ENCODE results near the gene RBP3.

RBP3 gene

GRCh38 chr10:47359626-47360418, 11.7 kb downstream of the RBP3 start:
- no peak for DNase-seq

DNA sequence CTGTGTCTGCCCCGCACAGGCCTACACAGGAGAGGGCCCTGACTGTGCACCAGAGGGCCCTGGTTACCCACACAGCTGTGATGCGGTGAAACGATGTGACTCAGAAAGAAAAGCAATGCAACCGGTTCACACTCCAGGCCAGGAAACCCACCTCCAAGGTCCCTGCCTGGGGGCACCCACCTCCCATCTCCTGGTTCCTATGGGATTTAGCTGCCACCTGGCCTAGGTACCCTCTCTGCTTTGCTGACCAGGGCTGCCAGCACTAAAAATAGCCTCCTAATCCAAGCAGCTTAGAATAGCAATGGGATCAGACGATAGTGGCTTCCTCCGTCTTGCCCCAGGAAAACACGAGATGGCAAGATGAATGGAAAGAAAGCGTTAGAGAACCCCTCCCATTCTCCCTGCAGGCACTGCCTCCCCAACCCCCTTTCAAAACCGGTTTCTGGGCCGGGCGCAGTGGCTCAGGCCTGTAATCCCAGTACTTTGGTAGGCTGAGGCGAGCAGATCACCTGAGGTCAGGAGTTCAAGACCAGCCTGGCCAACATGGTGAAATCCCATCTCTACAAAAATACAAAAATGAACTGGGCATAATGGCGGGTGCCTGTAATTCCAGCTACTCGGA, 12.4 kb downstream of the RBP3 start:
- DNase-seq: no peak

DNA sequence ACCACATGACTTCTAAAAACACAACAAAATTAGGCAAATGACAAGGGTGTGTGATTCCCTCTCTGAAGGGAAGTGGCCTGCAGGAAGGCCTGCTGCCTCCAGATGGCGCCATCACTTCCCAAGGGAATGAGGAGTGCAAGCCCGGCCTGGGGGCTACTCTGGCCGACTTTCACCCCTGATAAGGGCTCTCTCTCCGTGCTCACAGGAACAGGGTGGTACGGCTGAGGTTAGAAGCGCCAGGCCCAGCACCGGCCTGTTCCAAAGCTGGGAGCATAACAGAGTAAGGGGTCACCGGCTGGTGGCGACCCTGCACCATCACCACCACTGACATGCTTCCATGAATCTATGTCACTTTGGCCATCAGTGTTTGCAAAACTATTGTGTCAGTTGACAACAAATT, 13.1 kb downstream of the RBP3 start:
- DNase-seq: no peak

DNA sequence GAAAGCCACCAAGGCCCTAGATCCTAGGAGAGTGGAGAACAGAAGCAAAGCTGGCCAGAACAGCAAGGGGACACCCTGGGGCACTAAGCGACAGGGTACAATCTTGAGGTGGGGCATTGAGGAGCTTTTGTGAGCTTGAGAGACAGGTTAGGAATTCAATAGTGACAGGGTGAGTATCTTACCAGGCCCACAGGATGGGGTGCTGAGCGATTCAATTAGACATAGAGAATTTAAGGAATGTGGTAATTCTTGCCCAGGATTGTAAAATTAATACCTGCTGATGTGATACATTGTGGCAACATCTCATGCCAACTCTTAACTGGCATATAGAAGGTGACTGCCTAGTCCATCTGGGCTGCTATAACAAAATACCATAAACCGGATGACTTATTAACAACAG, 14.0 kb downstream of the RBP3 start:
- DNase-seq: no peak

DNA sequence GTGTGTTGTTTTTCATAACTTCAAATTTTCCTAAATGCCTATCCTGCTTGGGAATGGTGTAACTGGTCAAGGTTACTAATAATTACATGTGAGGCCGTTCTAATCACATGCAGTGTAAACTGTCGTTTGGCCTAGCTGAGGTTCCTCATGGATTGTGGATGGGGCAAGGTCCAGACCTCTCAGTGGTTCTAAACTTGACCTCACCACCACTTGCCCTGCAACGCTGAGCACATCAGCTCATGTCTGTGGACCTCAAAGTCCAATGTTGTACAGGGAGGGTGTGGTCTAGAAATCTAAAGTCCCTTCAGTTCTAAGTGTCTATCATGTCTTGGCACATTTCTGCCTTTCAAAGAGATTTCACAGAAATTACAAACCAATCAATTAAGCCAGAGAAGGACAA, 15.6 kb downstream of the RBP3 start:
- DNase-seq: no peak

- no peak for DNase-seq
Observed at GRCh38 chr10:47364366-47364765, 16.2 kb downstream of the RBP3 start.

GRCh38 chr10:47364911-47365310, 16.7 kb downstream of the RBP3 start:
- DNase-seq: no peak

GRCh38 chr10:47365431-47366180, 17.4 kb downstream of the RBP3 start:
- DNase-seq: no peak

- DNase-seq: no peak
Observed at GRCh38 chr10:47366181-47366631, 18.0 kb downstream of the RBP3 start.

- no peak for DNase-seq
Observed at GRCh38 chr10:47366731-47367460, 18.7 kb downstream of the RBP3 start.

- DNase-seq: no peak
Observed at GRCh38 chr10:47367646-47368045, 19.5 kb downstream of the RBP3 start.

GRCh38 chr10:47368431-47369180, 20.4 kb downstream of the RBP3 start:
- no peak for DNase-seq

DNA sequence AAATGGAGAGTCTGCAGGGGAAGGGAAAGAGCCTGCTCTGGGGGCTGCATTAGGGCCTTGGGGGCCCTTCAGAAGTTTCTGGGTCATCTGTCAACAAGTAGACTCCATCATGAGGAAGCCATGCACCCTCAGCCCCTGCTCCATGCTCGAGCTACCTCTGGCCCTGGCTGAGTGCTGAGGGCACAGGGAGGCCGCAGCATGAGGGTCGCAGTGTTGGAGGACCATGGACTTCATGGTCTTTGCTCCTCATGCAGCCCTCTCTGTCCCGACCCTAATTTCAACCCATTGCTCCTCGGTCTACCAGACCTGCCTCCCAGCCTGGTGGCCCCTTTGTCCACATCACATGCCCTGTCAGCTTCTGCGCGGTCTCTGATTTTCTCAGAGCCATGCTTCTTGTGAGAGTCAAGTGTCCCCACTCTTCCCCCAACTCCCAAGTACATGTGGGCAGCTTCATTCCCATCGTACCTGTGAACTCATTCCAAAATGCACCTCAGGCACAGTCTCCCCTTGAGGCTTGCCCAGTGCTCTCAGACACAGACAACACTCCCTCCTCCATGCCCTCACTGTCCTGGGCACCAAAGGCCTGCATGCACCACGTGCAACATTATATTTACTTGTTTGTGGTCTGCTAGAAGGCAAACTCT, 21.2 kb downstream of the RBP3 start:
- no peak for DNase-seq

DNA sequence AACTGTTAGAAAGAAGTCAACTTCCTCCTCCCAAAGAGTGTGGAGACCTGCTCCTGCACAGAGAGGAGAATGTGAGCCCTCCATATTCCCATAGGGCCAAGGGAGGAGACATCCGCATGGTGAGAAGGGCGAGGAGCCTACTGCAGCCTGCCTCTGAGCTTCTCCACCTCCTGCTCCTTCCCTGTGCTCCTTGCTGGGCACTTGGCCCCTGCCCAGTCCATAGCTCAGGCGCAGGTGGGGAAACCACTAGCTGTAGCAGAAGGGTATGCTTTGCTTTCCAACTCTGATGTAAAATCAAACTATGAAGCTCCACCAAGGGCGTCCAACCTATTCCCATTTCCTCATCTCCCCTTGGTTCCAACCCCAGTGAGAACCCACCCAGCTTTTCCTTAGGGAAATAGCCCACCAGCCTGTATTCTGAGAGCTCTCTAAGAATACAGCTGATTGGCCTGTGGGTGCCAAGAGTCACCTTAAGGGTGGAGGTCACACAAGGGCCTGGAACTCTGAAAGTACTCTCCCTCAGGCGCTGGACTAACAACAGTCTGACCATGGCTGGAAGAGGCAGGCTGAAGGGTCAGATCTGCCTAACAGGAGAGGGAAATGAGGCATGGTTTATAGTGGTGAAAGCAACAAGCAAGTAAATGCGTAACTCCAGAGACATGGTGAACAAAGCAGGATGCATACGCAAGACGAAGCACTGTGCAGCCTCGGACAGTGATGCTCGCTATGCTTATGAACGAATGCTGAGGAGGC, 22.0 kb downstream of the RBP3 start:
- no peak for DNase-seq

DNA sequence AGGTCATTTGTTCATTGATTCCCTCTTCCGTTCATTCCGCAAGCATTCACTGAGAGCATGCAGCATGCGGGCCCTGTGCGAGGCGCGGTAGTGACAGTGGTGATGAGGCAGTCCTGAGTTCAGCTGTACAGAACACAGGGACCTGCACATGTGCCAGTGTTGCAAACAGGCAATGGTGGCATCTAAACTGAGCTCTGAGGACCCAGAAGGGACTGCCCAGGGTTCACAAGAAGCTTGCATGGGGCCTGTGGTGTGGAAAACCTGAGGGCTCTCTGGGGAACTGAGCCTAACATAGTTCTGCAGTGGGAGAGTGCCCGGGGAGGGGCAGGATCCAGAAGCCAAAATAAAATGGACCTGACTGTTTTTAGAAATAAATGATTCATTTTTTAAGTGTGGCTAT, 22.7 kb downstream of the RBP3 start:
- DNase-seq: no peak

DNA sequence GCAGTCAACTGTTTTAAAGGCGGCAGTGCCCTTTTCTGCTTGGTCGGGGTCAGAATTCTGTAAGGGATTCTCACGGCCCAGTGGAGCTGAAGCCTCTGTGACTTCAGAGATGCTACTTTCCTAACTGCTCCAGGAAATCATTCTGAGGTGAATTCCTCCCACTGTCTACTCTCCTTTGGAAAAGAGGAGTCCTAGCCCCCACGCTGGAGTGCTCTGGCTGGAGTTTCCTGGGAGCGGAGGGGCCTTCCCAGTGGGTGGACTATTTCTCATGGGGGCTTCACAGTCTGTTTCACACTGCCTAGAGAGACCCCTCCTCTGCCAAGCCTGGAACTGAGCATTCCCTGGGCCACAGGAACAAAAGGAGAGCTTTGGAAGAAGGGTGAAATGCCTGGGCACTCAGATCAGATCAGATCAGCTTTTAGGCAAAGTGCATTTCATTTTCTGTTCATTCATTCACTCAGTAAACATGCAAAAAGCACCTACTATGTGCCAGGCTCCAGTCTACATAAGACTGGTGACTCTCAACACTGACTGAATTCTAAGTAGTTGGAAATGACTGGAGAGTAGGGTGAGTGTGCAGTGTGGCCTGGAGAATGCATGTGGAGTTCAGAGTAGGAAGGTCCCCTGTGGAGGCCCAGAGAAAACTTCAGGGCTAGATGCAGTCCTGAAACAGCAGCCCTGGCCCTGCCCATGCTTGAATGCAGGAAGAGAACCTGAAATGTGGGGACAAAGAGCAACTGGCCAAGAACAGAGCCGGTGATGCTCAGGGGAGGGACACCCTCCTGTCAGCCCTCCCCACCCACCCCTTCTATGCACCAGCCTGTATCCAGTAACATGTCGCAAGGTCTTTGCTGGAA, 23.7 kb downstream of the RBP3 start:
- DNase-seq: no peak

DNA sequence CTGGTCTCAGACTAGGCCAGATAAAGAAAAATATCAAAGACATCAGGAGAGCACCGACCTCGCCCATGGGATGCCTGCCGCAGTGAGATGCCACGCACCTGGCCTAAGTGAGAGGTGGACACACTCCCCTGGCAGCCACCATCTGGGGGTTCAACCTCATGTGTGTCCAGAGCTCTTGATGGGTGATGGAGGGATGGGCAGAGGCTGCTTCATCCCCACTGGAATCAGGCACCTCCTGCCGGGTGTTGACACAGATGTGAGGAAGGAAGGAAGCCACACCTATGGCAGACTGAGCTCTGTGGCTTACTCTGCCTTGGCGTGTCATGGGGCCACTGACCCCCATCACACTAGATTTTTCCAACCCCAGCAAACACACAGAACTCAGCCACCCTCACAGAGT, 24.6 kb downstream of the RBP3 start:
- no peak for DNase-seq

- no peak for DNase-seq
Observed at GRCh38 chr10:47374611-47375536, 26.7 kb downstream of the RBP3 start.
